ENCODE measurements around the gene AMMECR1L.

DNA sequence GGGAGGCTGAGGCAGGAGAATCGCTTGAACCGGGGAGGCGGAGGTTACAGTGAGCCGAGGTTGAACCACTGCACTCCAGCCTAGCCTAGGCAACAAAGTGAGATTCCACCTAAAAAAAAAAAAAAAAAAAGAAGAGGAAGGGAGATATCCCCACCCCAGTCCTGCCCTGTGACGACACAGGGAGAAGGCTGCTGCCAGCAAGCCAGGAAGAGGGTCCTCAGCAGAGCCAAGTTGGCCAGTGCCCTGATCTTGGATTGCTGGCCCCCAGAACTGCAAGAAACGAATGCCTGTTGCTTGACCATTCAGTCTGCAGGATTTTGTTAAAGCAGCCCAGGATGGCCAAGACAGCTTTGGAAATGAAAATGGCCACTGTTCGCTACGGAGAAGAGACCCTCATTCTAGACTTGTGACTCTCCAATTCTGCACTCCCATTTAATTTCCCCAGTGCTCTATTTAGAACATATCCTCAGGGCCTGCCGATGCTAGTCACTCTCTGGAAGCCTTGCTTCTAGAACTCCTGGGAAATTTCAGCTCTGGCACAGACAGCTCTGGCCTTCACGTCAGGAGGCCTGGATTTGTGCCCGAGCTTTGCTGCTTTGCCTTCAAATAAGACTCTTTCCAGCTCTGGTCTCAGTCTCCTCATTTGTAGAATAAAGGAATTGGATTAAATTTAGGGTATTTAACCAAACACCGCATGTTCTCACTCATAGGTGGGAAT is 15.7 kb upstream of the AMMECR1L start:
- TF ChIP-seq, protein P1, sequence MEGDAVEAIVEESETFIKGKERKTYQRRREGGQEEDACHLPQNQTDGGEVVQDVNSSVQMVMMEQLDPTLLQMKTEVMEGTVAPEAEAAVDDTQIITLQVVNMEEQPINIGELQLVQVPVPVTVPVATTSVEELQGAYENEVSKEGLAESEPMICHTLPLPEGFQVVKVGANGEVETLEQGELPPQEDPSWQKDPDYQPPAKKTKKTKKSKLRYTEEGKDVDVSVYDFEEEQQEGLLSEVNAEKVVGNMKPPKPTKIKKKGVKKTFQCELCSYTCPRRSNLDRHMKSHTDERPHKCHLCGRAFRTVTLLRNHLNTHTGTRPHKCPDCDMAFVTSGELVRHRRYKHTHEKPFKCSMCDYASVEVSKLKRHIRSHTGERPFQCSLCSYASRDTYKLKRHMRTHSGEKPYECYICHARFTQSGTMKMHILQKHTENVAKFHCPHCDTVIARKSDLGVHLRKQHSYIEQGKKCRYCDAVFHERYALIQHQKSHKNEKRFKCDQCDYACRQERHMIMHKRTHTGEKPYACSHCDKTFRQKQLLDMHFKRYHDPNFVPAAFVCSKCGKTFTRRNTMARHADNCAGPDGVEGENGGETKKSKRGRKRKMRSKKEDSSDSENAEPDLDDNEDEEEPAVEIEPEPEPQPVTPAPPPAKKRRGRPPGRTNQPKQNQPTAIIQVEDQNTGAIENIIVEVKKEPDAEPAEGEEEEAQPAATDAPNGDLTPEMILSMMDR (IDR thresholded peaks at IDR 0.05): no peak
- TF ChIP-seq POLR2A (IDR thresholded peaks at IDR 0.05): no peak
